HCT116 (cell line): ENCODE data around the gene INPP4A. TPM values are rescaled to one million over a fixed set of nuclear protein-coding genes. Genes with fewer than 3 reads are reported as not detected.

ENCODE experiments used
- ATAC-seq: fragments of 200-7000 bp; cut with Tn5 transposase; 2 replicates; pipeline ENCODE4 v1.9.1; 2020; ENCODE audit warnings: mild to moderate bottlenecking, moderate library complexity
- BruUV-seq: library from RNA; stranded (reverse); fragments of 400-500 nt; replicated peaks from 2 replicates; lab custom pipeline; 2021; lab: Mats Ljungman, UMichigan
- CTCF ChIA-PET: fragments of 300-600 bp; sonication (Branson Sonifier 250); formaldehyde crosslinking; loops from one replicate; lab custom pipeline; 2021; ENCODE audit warnings: antibody characterized with exemption; lab: Charles Lee
- POLR2A ChIA-PET: fragments of 300-600, 350-600 bp; sonication (Branson Sonifier 250); formaldehyde crosslinking; loops from one replicate; lab custom pipeline; 2021; ENCODE audit warnings: antibody characterized with exemption; lab: Charles Lee
- RAD21 ChIA-PET, 2 experiments: fragments of 300-600 bp; sonication (Branson Sonifier 250); formaldehyde crosslinking; loops; one replicate each; lab custom pipeline; 2023; ENCODE audit warnings: low total read pairs in 2 of 2; ENCODE audit not compliant: uncharacterized antibody in 2 of 2, unreplicated experiment in 2 of 2, low non-redundant PET in 1 of 2; lab: Charles Lee
- DNase-seq: peaks from one replicate; pipeline ENCODE4 v3.0.0-alpha.2; 2010; ENCODE audit warnings: low read depth, low spot score
- H2AFZ ChIP-seq: fragments of 200-600 bp; shearing (Covaris generic), sonication (generic); 2 replicates; pipeline ENCODE4 v1.6.1; 2017; ENCODE audit warnings: low read depth, mixed run types, mixed read lengths, antibody characterized with exemption, low read length; ENCODE audit not compliant: poor library complexity, severe bottlenecking
- H3K27ac ChIP-seq: 2 replicates; pipeline ENCODE4 v1.5.1; 2012; ENCODE audit warnings: low read depth, low read length
- H3K27me3 ChIP-seq: fragments of 200-600 bp; sonication (generic); 2 replicates; pipeline ENCODE4 v1.6.1; 2016; ENCODE audit warnings: mixed run types, low read length, mixed read lengths; ENCODE audit not compliant: insufficient read depth
- H3K36me3 ChIP-seq, 2 experiments: fragments of 200-500 bp in 1 of 2; fragments of 200-600 bp in 1 of 2; sonication (Bioruptor generic) in 1 of 2; sonication (generic) in 1 of 2; 2 replicates each; pipeline versions ENCODE4 v1.5.1 to v1.6.1; 2014 to 2016; ENCODE audit warnings: low read length in 2 of 2, inconsistent platforms in 1 of 2, mixed read lengths in 1 of 2, mixed run types in 1 of 2; ENCODE audit not compliant: insufficient read depth in 2 of 2, control insufficient read depth in 1 of 2
- H3K4me1 ChIP-seq, 2 experiments: fragments of 200-600 bp in 1 of 2; sonication (generic) in 1 of 2; 2 replicates each; pipeline versions ENCODE4 v1.5.1 to v1.6.1; 2012 to 2017; ENCODE audit warnings: low read length in 2 of 2, inconsistent platforms in 1 of 2, mild to moderate bottlenecking in 1 of 2, mixed read lengths in 1 of 2, mixed run types in 1 of 2, moderate library complexity in 1 of 2; ENCODE audit not compliant: insufficient read depth in 2 of 2, control insufficient read depth in 1 of 2
- H3K4me2 ChIP-seq: fragments of 200-600 bp; sonication (generic); 2 replicates; pipeline ENCODE4 v1.6.1; 2017; ENCODE audit warnings: mixed run types, low read length, mixed read lengths
- H3K4me3 ChIP-seq, 2 experiments: fragments of 200-600 bp in 1 of 2; sonication (generic) in 1 of 2; replicated peaks in 1 of 2; 2 replicates each; pipeline ENCODE4 v1.5.1; 2011 to 2016; ENCODE audit warnings: low read length in 2 of 2, control low read depth in 1 of 2, low read depth in 1 of 2, mild to moderate bottlenecking in 1 of 2, mixed read lengths in 1 of 2, mixed run types in 1 of 2
- H3K79me2 ChIP-seq: fragments of 200-600 bp; sonication (generic); 2 replicates; pipeline ENCODE4 v1.6.1; 2017; ENCODE audit warnings: mild to moderate bottlenecking, mixed run types, low read length, moderate library complexity, mixed read lengths; ENCODE audit not compliant: insufficient read depth
- H3K9ac ChIP-seq: fragments of 200-600 bp; sonication (generic); 2 replicates; pipeline ENCODE4 v1.6.1; 2016; ENCODE audit warnings: low read length, mixed read lengths
- H3K9me2 ChIP-seq: fragments of 200-600 bp; sonication (generic), shearing (Covaris generic); 2 replicates; pipeline ENCODE4 v1.6.1; 2017; ENCODE audit warnings: mixed run types, mild to moderate bottlenecking, moderate library complexity; ENCODE audit not compliant: insufficient read depth
- H3K9me3 ChIP-seq, 2 experiments: fragments of 200-500 bp in 1 of 2; fragments of 200-600 bp in 1 of 2; sonication (Bioruptor generic) in 1 of 2; sonication (generic) in 1 of 2; 2 replicates each; pipeline ENCODE4 v1.6.1; 2014 to 2017; ENCODE audit warnings: low read length in 2 of 2, mixed read lengths in 2 of 2, inconsistent platforms in 1 of 2, low read depth in 1 of 2, mild to moderate bottlenecking in 1 of 2, mixed run types in 1 of 2, moderate library complexity in 1 of 2; ENCODE audit not compliant: control insufficient read depth in 1 of 2, insufficient read depth in 1 of 2
- H4K20me1 ChIP-seq: fragments of 200-600 bp; sonication (generic), shearing (Covaris generic); 2 replicates; pipeline ENCODE4 v1.6.1; 2017; ENCODE audit warnings: mixed run types, mild to moderate bottlenecking, moderate library complexity; ENCODE audit not compliant: insufficient read depth
- CBX3 ChIP-seq: IDR thresholded peaks from 2 replicates; pipeline ENCODE4 v1.6.1; 2012; ENCODE audit warnings: low read depth
- CEBPB ChIP-seq: IDR thresholded peaks from 2 replicates; pipeline ENCODE4 v1.6.1; 2012; ENCODE audit warnings: low read depth
- EGR1 ChIP-seq: IDR thresholded peaks from 2 replicates; pipeline ENCODE4 v1.6.1; 2012; ENCODE audit warnings: low read depth
- EZH2 ChIP-seq: fragments of 200-600 bp; sonication (generic); IDR thresholded peaks from 2 replicates; pipeline ENCODE4 v1.6.1; 2017; ENCODE audit warnings: antibody characterized with exemption, mixed run types
- EZH2phosphoT487 ChIP-seq: fragments of 200-600 bp; IDR thresholded peaks from 2 replicates; pipeline ENCODE4 v1.6.1; 2018; ENCODE audit warnings: antibody characterized with exemption, borderline replicate concordance
- FOSL1 ChIP-seq: IDR thresholded peaks from 2 replicates; pipeline ENCODE4 v1.6.1; 2012; ENCODE audit warnings: low read depth
- JUND ChIP-seq: IDR thresholded peaks from 2 replicates; pipeline ENCODE4 v1.6.1; 2012
- RAD21 ChIP-seq: IDR thresholded peaks from 2 replicates; pipeline ENCODE4 v1.6.1; 2012; ENCODE audit warnings: low read depth, mild to moderate bottlenecking
- SIN3A ChIP-seq: IDR thresholded peaks from 2 replicates; pipeline ENCODE4 v1.6.1; 2012; ENCODE audit warnings: low read depth
- SP1 ChIP-seq: IDR thresholded peaks from 2 replicates; pipeline ENCODE4 v1.6.1; 2012; ENCODE audit warnings: low read depth
- TCF7L2 ChIP-seq: IDR thresholded peaks from 2 replicates; pipeline ENCODE4 v1.7.0; 2011; ENCODE audit warnings: borderline replicate concordance, inconsistent platforms; ENCODE audit not compliant: insufficient read depth, insufficient read length; ENCODE audit errors: extremely low read depth
- YY1 ChIP-seq: IDR thresholded peaks from 2 replicates; pipeline ENCODE4 v1.6.1; 2011; ENCODE audit warnings: low read length, low read depth, moderate library complexity, mild to moderate bottlenecking; ENCODE audit not compliant: insufficient replicate concordance; ENCODE audit errors: extremely low read depth
- ZFX ChIP-seq: fragments of 450-650 bp; IDR thresholded peaks from 2 replicates; pipeline ENCODE4 v1.6.1; 2017
- ZNF274 ChIP-seq: fragments of 200-500 bp; sonication (Bioruptor generic); IDR thresholded peaks from 2 replicates; pipeline ENCODE4 v1.6.1; 2014; ENCODE audit warnings: mild to moderate bottlenecking, low read depth, low read length, inconsistent platforms
- intact Hi-C: fragments of 100-400 bp; cut with micrococcal nuclease; formaldehyde crosslinking; loops from 2 replicates; pipeline ENCODE4 v1.10.0; 2022
- total RNA-seq: library from RNA; stranded (reverse); gene quantifications from one replicate; pipeline ENCODE4 v1.2.1, GENCODE V29; 2021; ENCODE audit not compliant: unreplicated experiment
- TF ChIP-seq, protein P1 (sequence below), 3 experiments: fragments of 200-600 bp in 1 of 3; sonication (generic) in 1 of 3; IDR thresholded peaks in 2 of 3; conservative IDR thresholded peaks in 1 of 3; 2 replicates each; pipeline ENCODE4 v1.5.1; 2012 to 2017; ENCODE audit warnings: low read depth in 2 of 3, low read length in 2 of 3, antibody characterized with exemption in 1 of 3, borderline replicate concordance in 1 of 3, control low read depth in 1 of 3, mild to moderate bottlenecking in 1 of 3, mixed read lengths in 1 of 3, mixed run types in 1 of 3, moderate library complexity in 1 of 3; ENCODE audit not compliant: insufficient read depth in 1 of 3
- TF ChIP-seq, protein P2 (sequence below): IDR thresholded peaks from 2 replicates; pipeline ENCODE4 v1.6.1; 2012

Gene INPP4A
- total RNA-seq, 1 experiment from 2014 or later = 18.5 TPM

DNA sequence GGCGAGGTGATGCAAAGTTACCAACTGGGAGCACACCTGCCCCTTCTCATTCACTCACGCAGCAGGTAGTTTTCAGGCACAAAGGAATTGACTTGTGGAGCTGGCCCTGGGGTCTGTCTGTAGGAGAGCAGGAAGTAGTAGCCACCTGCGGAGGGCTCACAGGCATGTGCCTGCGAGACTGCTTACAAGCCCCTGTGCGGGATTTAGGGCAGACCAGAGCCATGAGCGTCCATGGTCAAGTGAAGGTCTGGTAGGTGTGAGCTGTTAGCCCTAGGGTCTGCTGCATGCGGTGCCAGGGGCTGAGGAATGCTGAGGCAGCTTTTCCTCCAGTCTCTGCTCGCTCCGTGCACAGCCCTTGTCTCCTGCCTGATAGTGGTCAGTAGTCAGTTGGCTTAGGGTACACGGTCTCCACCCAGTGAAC lies 18.9 kb downstream of the INPP4A start:
- no peak for ATAC-seq
- no peaks in the 10 kb centered on the region for H3K9me2 ChIP-seq
- BruUV-seq = no TSS peak

DNA sequence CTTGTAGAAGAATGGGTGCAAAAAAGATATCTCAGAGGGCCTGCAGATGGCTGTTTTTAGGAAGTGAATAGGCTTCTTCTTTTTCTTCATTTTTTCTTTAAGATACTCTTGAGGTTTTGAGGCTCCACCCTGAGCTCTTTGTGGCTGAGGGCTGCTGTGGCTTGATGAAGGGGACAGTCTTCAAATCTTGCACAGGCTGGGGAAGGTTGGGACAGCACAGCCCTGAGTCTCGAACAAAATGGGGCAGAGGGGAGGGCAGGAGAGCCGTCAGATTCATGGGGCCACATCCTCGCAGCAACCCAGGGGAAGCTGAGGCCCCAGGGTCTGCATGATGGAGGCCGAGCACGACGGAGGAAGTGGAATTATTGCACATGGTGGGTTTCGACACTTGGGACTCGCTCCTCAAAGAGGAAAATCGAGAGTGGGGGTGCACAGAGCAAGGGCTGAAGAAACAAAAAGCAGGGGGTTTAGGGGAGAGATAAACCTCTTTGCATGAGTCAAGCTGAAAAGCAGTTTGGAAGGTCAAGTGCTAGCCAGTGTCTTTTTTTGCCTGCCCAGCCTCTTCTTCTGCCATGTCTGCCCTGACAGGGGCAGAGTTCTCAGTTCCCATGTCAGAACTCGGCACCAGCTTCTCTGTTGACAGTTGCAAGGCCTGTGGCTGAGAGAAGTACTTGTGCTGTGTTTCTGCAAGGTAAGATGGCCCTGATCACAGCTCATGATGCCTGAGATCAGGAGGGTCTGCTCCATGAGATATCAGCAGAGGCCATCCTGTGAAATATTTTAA lies 19.5 kb downstream of the INPP4A start:
- ATAC-seq (no peak), DNase-seq (no peak)
- ChIA-PET CTCF (no interaction called here), RAD21 (no interaction called here), POLR2A (no interaction called here)
- Histone ChIP-seq H3K27ac (no peak overlapping the region), H3K4me2 (no peak overlapping the region), H4K20me1 (no peaks in the 10 kb centered on the region), H3K4me1 (peaks cover 11 to 44% of the 10 kb centered on the region in 2 experiments), H2AFZ (no peak overlapping the region), H3K9ac (no peak overlapping the region), H3K79me2 (peaks cover 17% of the 10 kb centered on the region; the same call in 1 of the 2 replicates), H3K4me3 (no peak overlapping the region), H3K9me2 (no peaks in the 10 kb centered on the region), H3K36me3 (no peaks in the 10 kb centered on the region), H3K9me3 (no peaks in the 10 kb centered on the region), H3K27me3 (no peaks in the 10 kb centered on the region)
- no TSS peak for BruUV-seq
- intact Hi-C loops = no loop called here
- TF ChIP-seq CEBPB (no peak), ZFX (no peak), RAD21 (no peak), SP1 (no peak), TCF7L2 (no peak), EGR1 (no peak), JUND (no peak), YY1 (no peak), EZH2 (no peak), CBX3 (no peak), EZH2phosphoT487 (no peak), ZNF274 (no peak), FOSL1 (no peak)
- TF ChIP-seq, protein P1, sequence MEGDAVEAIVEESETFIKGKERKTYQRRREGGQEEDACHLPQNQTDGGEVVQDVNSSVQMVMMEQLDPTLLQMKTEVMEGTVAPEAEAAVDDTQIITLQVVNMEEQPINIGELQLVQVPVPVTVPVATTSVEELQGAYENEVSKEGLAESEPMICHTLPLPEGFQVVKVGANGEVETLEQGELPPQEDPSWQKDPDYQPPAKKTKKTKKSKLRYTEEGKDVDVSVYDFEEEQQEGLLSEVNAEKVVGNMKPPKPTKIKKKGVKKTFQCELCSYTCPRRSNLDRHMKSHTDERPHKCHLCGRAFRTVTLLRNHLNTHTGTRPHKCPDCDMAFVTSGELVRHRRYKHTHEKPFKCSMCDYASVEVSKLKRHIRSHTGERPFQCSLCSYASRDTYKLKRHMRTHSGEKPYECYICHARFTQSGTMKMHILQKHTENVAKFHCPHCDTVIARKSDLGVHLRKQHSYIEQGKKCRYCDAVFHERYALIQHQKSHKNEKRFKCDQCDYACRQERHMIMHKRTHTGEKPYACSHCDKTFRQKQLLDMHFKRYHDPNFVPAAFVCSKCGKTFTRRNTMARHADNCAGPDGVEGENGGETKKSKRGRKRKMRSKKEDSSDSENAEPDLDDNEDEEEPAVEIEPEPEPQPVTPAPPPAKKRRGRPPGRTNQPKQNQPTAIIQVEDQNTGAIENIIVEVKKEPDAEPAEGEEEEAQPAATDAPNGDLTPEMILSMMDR (IDR thresholded peaks at IDR 0.05 in 2 of 3, conservative IDR thresholded peaks at IDR 0.05 in 1 of 3; ENCODE audit: borderline replicate concordance in 1 of 3, insufficient read depth in 1 of 3, low read depth in 2 of 3, low read length in 2 of 3) = no peak
- TF ChIP-seq, protein P2, sequence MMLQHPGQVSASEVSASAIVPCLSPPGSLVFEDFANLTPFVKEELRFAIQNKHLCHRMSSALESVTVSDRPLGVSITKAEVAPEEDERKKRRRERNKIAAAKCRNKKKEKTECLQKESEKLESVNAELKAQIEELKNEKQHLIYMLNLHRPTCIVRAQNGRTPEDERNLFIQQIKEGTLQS = no peak

More for the DNA sequence above, 18.9 kb downstream of the INPP4A start:
- peaks cover 11 to 43% of the 10 kb centered on the region in 2 experiments for H3K4me1 ChIP-seq
- no peak overlapping the region for H3K27ac ChIP-seq
- H3K27me3 ChIP-seq = no peaks in the 10 kb centered on the region
- RAD21 ChIA-PET = no interaction called here
- POLR2A ChIA-PET = no interaction called here
- peaks cover 15% of the 10 kb centered on the region; the same call in 1 of the 2 replicates for H3K79me2 ChIP-seq
- H3K9me3 ChIP-seq = no peaks in the 10 kb centered on the region
- H3K36me3 ChIP-seq = no peaks in the 10 kb centered on the region
- H4K20me1 ChIP-seq = no peaks in the 10 kb centered on the region
- H3K4me3 ChIP-seq = no peak overlapping the region
- CTCF ChIA-PET = no interaction called here
- no peak overlapping the region for H3K9ac ChIP-seq
- H2AFZ ChIP-seq = no peak overlapping the region
- no peak for TF ChIP-seq SIN3A
- intact Hi-C loops = no loop called here
- H3K4me2 ChIP-seq = no peak overlapping the region
- no peak for DNase-seq
